ENCODE results near the gene BICRA.

GRCh38 chr19:47589824-47590223, 19.1 kb upstream of the BICRA start:
- TF ChIP-seq CTCF (IDR thresholded peaks at IDR 0.05; ENCODE audit: insufficient read depth, low read length) (no peak), POLR2AphosphoS5 (IDR thresholded peaks at IDR 0.05; ENCODE audit: low read depth) (no peak), GABPA (IDR thresholded peaks at IDR 0.05; ENCODE audit: low read depth) (no peak), REST (IDR thresholded peaks at IDR 0.05; ENCODE audit: insufficient replicate concordance, low read depth) (no peak)

Measured in HL-60 (cell line).